SK-N-MC (cell line): Measurements from ENCODE around the gene ANXA8.
"Not testable (repeated sequence)": the region's sequence is repeated elsewhere in the genome, so short reads cannot be mapped to it uniquely, and the experiment has no call there.

Source experiments
- EZH2 ChIP-seq: fragments of 200-600 bp; sonication (generic); IDR thresholded peaks from one replicate; pipeline ENCODE4 v1.6.1; 2017; ENCODE audit warnings: antibody characterized with exemption
- FOXP2 ChIP-seq: optimal IDR thresholded peaks from 2 replicates; pipeline ENCODE3; 2011; ENCODE audit warnings: mild to moderate bottlenecking, moderate library complexity; ENCODE audit not compliant: insufficient read depth; ENCODE audit errors: extremely low read length, control extremely low read depth
- POLR2AphosphoS5 ChIP-seq: IDR thresholded peaks from 2 replicates; pipeline ENCODE4 v1.6.1; 2012; ENCODE audit warnings: mild to moderate bottlenecking, low read depth, low read length, borderline replicate concordance

- TF ChIP-seq POLR2AphosphoS5, EZH2, FOXP2: not testable (repeated sequence)
Observed at GRCh38 chr10:47478114-47478513, 5.8 kb downstream of the ANXA8 start.
